ENCODE results near the gene CRACR2B.

Gene CRACR2B

GRCh38 chr11:826227-826621 lies 1.5 kb upstream of the CRACR2B start:
- no peak for DNase-seq (ENCODE audit: low read depth in 2 of 2)

GRCh38 chr11:826836-827145 lies 928 bp upstream of the CRACR2B start:
- no peak for DNase-seq (ENCODE audit: low read depth in 2 of 2)

- DNase-seq (ENCODE audit: low read depth in 2 of 2), result no peak
Observed at GRCh38 chr11:827146-827896, 398 bp upstream of the CRACR2B start.

GRCh38 chr11:828506-829175 lies 922 bp downstream of the CRACR2B start:
- DNase-seq (ENCODE audit: low read depth in 2 of 2), result no peak

- DNase-seq (ENCODE audit: low read depth in 2 of 2), result no peak
Observed at GRCh38 chr11:829176-829846, 1.6 kb downstream of the CRACR2B start.

- DNase-seq (ENCODE audit: low read depth in 2 of 2), result no peak
Observed at GRCh38 chr11:829847-830294, 2.2 kb downstream of the CRACR2B start.

- DNase-seq (ENCODE audit: low read depth in 2 of 2), result no peak
Observed at GRCh38 chr11:830295-831117, 2.8 kb downstream of the CRACR2B start.

- no peak for DNase-seq (ENCODE audit: low read depth in 2 of 2)
Observed at GRCh38 chr11:831118-831864, 3.6 kb downstream of the CRACR2B start.

- no peak for DNase-seq (ENCODE audit: low read depth in 2 of 2)
Observed at GRCh38 chr11:831961-832528, 4.3 kb downstream of the CRACR2B start.

GRCh38 chr11:832529-833113 lies 4.9 kb downstream of the CRACR2B start, which contains the start of gene CD151:
Gene CD151, plus strand, starts transcription at chr11:832952. Its CDS starts 3,118 bp downstream, at chr11:836070.
- DNase-seq (ENCODE audit: low read depth in 2 of 2), result no peak

- DNase-seq (ENCODE audit: low read depth in 2 of 2), result no peak
Observed at GRCh38 chr11:833114-833791, 5.5 kb downstream of the CRACR2B start.

GRCh38 chr11:833849-834311 lies 6.2 kb downstream of the CRACR2B start:
- no peak for DNase-seq (ENCODE audit: low read depth in 2 of 2)

- DNase-seq (ENCODE audit: low read depth in 2 of 2), result no peak
Observed at GRCh38 chr11:834371-835316, 6.9 kb downstream of the CRACR2B start.

- DNase-seq (ENCODE audit: low read depth in 2 of 2), result no peak
Observed at GRCh38 chr11:836274-836673, 8.6 kb downstream of the CRACR2B start.

- no peak for DNase-seq (ENCODE audit: low read depth in 2 of 2)
Observed at GRCh38 chr11:836700-837099, 9.0 kb downstream of the CRACR2B start.

GRCh38 chr11:837189-837989 lies 9.7 kb downstream of the CRACR2B start:
- DNase-seq (ENCODE audit: low read depth in 2 of 2), result no peak

- no peak for DNase-seq (ENCODE audit: low read depth in 2 of 2)
Observed at GRCh38 chr11:837990-838307, 10.2 kb downstream of the CRACR2B start.
